GM10266 (cell line): Measurements from ENCODE around the gene ING1.
"Not testable (repeated sequence)": the region's sequence is repeated elsewhere in the genome, so short reads cannot be mapped to it uniquely, and the experiment has no call there.

ENCODE experiments used
- DNase-seq: peaks from one replicate; pipeline ENCODE4 v3.0.0; 2012; ENCODE audit errors: extremely low spot score
- CTCF ChIP-seq: IDR thresholded peaks from 2 replicates; pipeline ENCODE4 v1.5.1; 2012; ENCODE audit warnings: mild to moderate bottlenecking, low read depth; ENCODE audit not compliant: control insufficient read depth, insufficient read depth; ENCODE audit errors: missing control alignments

The ING1 gene

GRCh38 chr13:110722971-110723370 is 9.5 kb downstream of the ING1 start:
- no peak for TF ChIP-seq CTCF
- no peak for DNase-seq

- DNase-seq = no peak
- TF ChIP-seq CTCF = no peak
These were observed 10.1 kb downstream of the ING1 start for GRCh38 chr13:110723598-110723997.

GRCh38 chr13:110726153-110726552 is 12.7 kb downstream of the ING1 start:
- DNase-seq = not testable (repeated sequence)

GRCh38 chr13:110726726-110727125 is 13.2 kb downstream of the ING1 start:
- no peak for DNase-seq
- no peak for TF ChIP-seq CTCF

GRCh38 chr13:110731072-110731471 is 17.6 kb downstream of the ING1 start:
- no peak for TF ChIP-seq CTCF
- no peak for DNase-seq

- DNase-seq = no peak
- TF ChIP-seq CTCF = no peak
These were observed 21.1 kb downstream of the ING1 start for GRCh38 chr13:110734561-110734960.

GRCh38 chr13:110737555-110737954 is 24.1 kb downstream of the ING1 start:
- no peak for DNase-seq
- TF ChIP-seq CTCF = no peak

- TF ChIP-seq CTCF = no peak
- no peak for DNase-seq
These were observed 30.2 kb downstream of the ING1 start for GRCh38 chr13:110743687-110744086.
